Activated effector memory CD4-positive, alpha-beta T cell treated with anti-CD3 and anti-CD28 coated beads, Interleukin-2, amount 50 U/mL, for 16 hours (primary cell): ENCODE data around the gene BZW2.

ENCODE experiments used
- DNase-seq: peaks from one replicate; pipeline ENCODE4 v3.0.0-alpha.2; 2020

BZW2 gene

GRCh38 chr7:16724344-16724743, 78.4 kb downstream of the BZW2 start:
- DNase-seq, result no peak

- DNase-seq, result no peak
Observed at GRCh38 chr7:16726189-16726588, 80.2 kb downstream of the BZW2 start.

GRCh38 chr7:16727736-16728135, 81.8 kb downstream of the BZW2 start:
- no peak for DNase-seq

- DNase-seq, result no peak
Observed at GRCh38 chr7:16728811-16729210, 82.8 kb downstream of the BZW2 start.

GRCh38 chr7:16729541-16729940, 83.6 kb downstream of the BZW2 start:
- DNase-seq, result no peak

GRCh38 chr7:16730937-16731336, 85.0 kb downstream of the BZW2 start:
- no peak for DNase-seq

GRCh38 chr7:16732828-16733227, 86.8 kb downstream of the BZW2 start:
- no peak for DNase-seq

GRCh38 chr7:16734148-16734726, 88.3 kb downstream of the BZW2 start:
- DNase-seq, result no peak

- DNase-seq, result no peak
Observed at GRCh38 chr7:16735020-16735419, 89.0 kb downstream of the BZW2 start.

GRCh38 chr7:16738011-16738688, 92.2 kb downstream of the BZW2 start:
- no peak for DNase-seq

GRCh38 chr7:16739863-16740622, 94.1 kb downstream of the BZW2 start:
- no peak for DNase-seq

GRCh38 chr7:16740623-16740953, 94.6 kb downstream of the BZW2 start:
- no peak for DNase-seq

GRCh38 chr7:16740996-16741395, 95.0 kb downstream of the BZW2 start:
- no peak for DNase-seq

GRCh38 chr7:16741676-16742075, 95.7 kb downstream of the BZW2 start:
- no peak for DNase-seq

- DNase-seq, result no peak
Observed at GRCh38 chr7:16742547-16742946, 96.6 kb downstream of the BZW2 start.

- DNase-seq, result no peak
Observed at GRCh38 chr7:16743236-16743635, 97.3 kb downstream of the BZW2 start.

GRCh38 chr7:16744518-16745250, 98.7 kb downstream of the BZW2 start:
- DNase-seq, result no peak

- DNase-seq, result no peak
Observed at GRCh38 chr7:16745645-16746044, 99.7 kb downstream of the BZW2 start.

- no peak for DNase-seq
Observed at GRCh38 chr7:16747102-16747501, 101.1 kb downstream of the BZW2 start.

GRCh38 chr7:16753102-16753931, 107.3 kb downstream of the BZW2 start, which contains the start of gene TSPAN13:
Gene TSPAN13 (plus strand): TSS chr7:16753755. CDS start chr7:16753968, 213 bp downstream.
- peak; percentile 82 for DNase-seq

- no peak for DNase-seq
Observed at GRCh38 chr7:16753932-16754855, 108.2 kb downstream of the BZW2 start.
